Lung (tissue), 12 donors: Measurements from ENCODE around the gene INO80E. TPM values are rescaled to one million over a fixed set of nuclear protein-coding genes. Genes with fewer than 3 reads are reported as not detected.
A peak's percentile ranks its signal among the peaks of the same experiment; 100 is the strongest.

ENCODE experiments used
- ATAC-seq: fragments of 200-7000 bp; cut with Tn5 transposase; one replicate; pipeline ENCODE4 v1.9.1; 2020; ENCODE audit warnings: moderate number of reproducible peaks; ENCODE audit not compliant: insufficient read depth, low FRiP score
- DNase-seq, 3 donors: peaks; one replicate each; pipeline ENCODE4 v3.0.0-alpha.2; 2013 to 2017
- H3K27ac ChIP-seq, 2 donors: one replicate each; pipeline ENCODE4 v1.5.1; 2013; ENCODE audit warnings: mild to moderate bottlenecking in 2 of 2, moderate library complexity in 2 of 2, control low read depth in 1 of 2, inconsistent platforms in 1 of 2, low read depth in 1 of 2, low read length in 1 of 2
- H3K27me3 ChIP-seq, 3 donors: one replicate each; pipeline ENCODE4 v1.5.1; 2013; ENCODE audit warnings: low read length in 2 of 3; ENCODE audit not compliant: control insufficient read depth in 3 of 3, insufficient read depth in 3 of 3
- H3K36me3 ChIP-seq, 4 donors: one replicate each; pipeline ENCODE4 v1.5.1; 2013; ENCODE audit warnings: low read length in 4 of 4, mild to moderate bottlenecking in 1 of 4, moderate library complexity in 1 of 4; ENCODE audit not compliant: control insufficient read depth in 4 of 4, insufficient read depth in 4 of 4
- H3K4me1 ChIP-seq, 5 donors: one replicate each; pipeline ENCODE4 v1.5.1; 2013; ENCODE audit warnings: low read length in 5 of 5, mild to moderate bottlenecking in 2 of 5, moderate library complexity in 1 of 5; ENCODE audit not compliant: control insufficient read depth in 5 of 5, insufficient read depth in 5 of 5
- H3K4me3 ChIP-seq: one replicate; pipeline ENCODE4 v1.5.1; 2013; ENCODE audit warnings: mild to moderate bottlenecking, control low read depth, moderate library complexity
- H3K9ac ChIP-seq, 2 donors: one replicate each; pipeline ENCODE4 v1.5.1; 2013; ENCODE audit warnings: low read length in 2 of 2, control low read depth in 1 of 2; ENCODE audit not compliant: insufficient read depth in 1 of 2
- H3K9me3 ChIP-seq, 4 donors: one replicate each; pipeline ENCODE4 v1.5.1; 2013; ENCODE audit warnings: low read length in 3 of 4, mild to moderate bottlenecking in 1 of 4, moderate library complexity in 1 of 4; ENCODE audit not compliant: control insufficient read depth in 4 of 4, insufficient read depth in 3 of 4
- CTCF ChIP-seq: IDR thresholded peaks from 2 replicates; pipeline ENCODE4 v1.5.1; 2012; ENCODE audit warnings: mild to moderate bottlenecking; ENCODE audit errors: control extremely low read depth, extremely low read depth
- WGBS, 2 donors: extraction: QIAGEN DNeasy Blood & Tissue Kit; methylation state at CpG; one replicate each; pipeline ENCODE4 v1.1.7; 2013; 5-methylcytosine and 5-hydroxymethylcytosine counted together
- polyA plus RNA-seq, 2 donors: library from polyadenylated mRNA; stranded (reverse); fragments of 200-250 nt; gene quantifications; one replicate each; pipeline ENCODE4 v1.2.1, GENCODE V29; 2013
- total RNA-seq, 2 donors: library from RNA; depleted of rRNA in 1 of 2; stranded (reverse); fragments of >200 nt in 1 of 2; gene quantifications; one replicate each; pipeline ENCODE4 v1.2.1, GENCODE V29; 2014 to 2021
- donor health status: control.
- donor health status: control.
- donor health status: Bipolar disorder and iron deficiency.
- donor health status: healthy.
- donor health status: DM: yes; HTN: yes; CAD: no.

INO80E gene
- total and polyA plus RNA-seq, 4 donors, result 37.5 to 105 (median 60.2) TPM

DNA sequence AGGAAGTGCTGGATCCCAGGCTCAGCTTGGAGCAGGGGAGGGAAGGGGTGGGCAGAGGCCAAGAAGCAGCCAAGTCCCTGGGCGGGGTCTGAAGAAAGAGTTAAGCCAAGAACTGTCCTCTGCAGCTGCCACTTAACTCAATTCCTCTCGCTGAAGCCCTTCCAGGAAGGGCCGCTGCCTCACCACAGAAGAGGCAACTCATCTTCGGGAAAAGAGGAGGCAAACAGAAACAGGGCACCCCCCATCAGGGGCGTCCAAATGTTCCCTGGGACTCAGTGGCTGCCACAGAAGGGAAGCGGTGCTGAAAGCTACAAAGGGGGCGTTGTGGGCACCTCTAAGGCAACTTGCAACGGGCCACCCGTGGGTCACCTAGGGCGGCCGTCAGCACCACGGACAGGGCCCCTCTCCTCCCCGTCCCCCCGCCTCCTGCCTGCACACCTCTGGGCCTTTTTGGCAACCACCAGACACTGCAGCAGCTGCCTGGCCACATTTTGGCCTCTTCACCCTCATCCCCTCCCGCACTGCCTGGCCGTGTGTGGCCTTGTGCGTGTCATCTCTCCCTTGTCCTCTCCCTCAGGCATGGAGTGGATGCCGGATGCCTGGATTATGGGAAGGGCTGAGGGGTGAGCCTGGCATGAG lies 32.5 kb downstream of the INO80E start:
- no peak for TF ChIP-seq CTCF
- Histone ChIP-seq H3K27me3 (peaks cover 0 to 37% (median 9%) of the 10 kb centered on the region in 3 donors), H3K4me3 (no peak overlapping the region), H3K9me3 (peaks cover 0 to 2% (median 0%) of the 10 kb centered on the region in 4 donors), H3K9ac (no peak overlapping the region), H3K4me1 (peaks cover 0 to 22% (median 0%) of the 10 kb centered on the region in 5 donors), H3K36me3 (no peaks in the 10 kb centered on the region), H3K27ac (no peak overlapping the region)
- no peak for ATAC-seq
- DNase-seq, result peak; percentile 65 to 80 (median 74)
- 13 to 21% methylated on average over 12 to 18 of the region's 18 CpGs for WGBS, 2 donors

GRCh38 chr16:30030011-30030685 lies 34.1 kb downstream of the INO80E start:
- WGBS, 2 donors, result 18 to 19% methylated on average over 23 of the region's 23 CpGs
- peaks cover 0 to 40% (median 9%) of the 10 kb centered on the region in 3 donors for H3K27me3 ChIP-seq
- ATAC-seq (no peak), DNase-seq (no peak)
- H3K27ac ChIP-seq, result no peak overlapping the region
- no peak overlapping the region for H3K9ac ChIP-seq
- H3K9me3 ChIP-seq, result peaks cover 0 to 2% (median 0%) of the 10 kb centered on the region in 4 donors
- H3K4me1 ChIP-seq, result peaks cover 0 to 22% (median 0%) of the 10 kb centered on the region in 5 donors
- no peaks in the 10 kb centered on the region for H3K36me3 ChIP-seq
- H3K4me3 ChIP-seq, result no peak overlapping the region
- TF ChIP-seq CTCF, result no peak

DNA sequence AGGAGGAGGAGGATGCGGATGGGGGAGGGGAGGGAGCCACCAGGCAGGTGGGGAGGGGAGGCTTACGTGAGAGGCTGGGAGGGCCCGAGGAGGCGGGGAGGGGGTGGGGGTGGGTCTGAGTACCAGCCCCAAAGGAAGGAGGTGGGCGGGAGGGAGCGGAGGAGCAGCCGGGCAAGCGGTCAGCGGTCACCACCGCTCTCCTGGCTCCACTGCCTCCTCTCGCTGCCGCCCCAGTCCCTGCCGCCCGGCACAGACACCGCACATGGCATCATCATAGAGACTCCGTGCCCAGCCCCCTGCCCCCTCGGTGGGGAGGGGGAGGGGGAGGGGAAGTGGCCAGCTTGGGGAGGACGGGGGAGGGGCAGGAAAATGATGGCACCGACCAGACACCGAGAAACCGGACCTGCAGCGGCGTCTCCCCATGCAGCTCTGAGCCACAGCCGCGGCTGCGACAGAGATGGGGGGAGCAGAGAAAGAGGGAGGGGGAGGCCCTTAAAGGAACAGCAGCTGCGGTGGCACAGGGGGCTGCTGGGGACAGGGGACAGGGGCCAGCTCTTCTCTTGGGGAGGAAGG lies 34.9 kb downstream of the INO80E start, which contains the start of gene TLCD3B:
TSS of gene TLCD3B (minus strand) at position 431 of the 573 bp plus-strand sequence. CDS start 744 bp downstream, outside the sequence.
- TF ChIP-seq CTCF, result no peak
- no peaks in the 10 kb centered on the region for H3K36me3 ChIP-seq
- H3K4me3 ChIP-seq, result no peak within 1 kb of the TSS
- H3K9me3 ChIP-seq, result peaks cover 0 to 2% (median 0%) of the 10 kb centered on the region in 4 donors
- peaks cover 0 to 43% (median 9%) of the 10 kb centered on the region in 3 donors for H3K27me3 ChIP-seq
- peaks cover 0 to 22% (median 0%) of the 10 kb centered on the region in 5 donors for H3K4me1 ChIP-seq
- no peak within 1 kb of the TSS for H3K27ac ChIP-seq
- DNase-seq, result no peak
- 2 to 3% methylated on average over 19 to 27 of the region's 27 CpGs for WGBS, 2 donors
- no peak within 1 kb of the TSS for H3K9ac ChIP-seq
- ATAC-seq, result no peak
